Rectal smooth muscle tissue (tissue), 1 donor: ENCODE measurements around the gene MAST2.
"Not testable (repeated sequence)": the region's sequence is repeated elsewhere in the genome, so short reads cannot be mapped to it uniquely, and the experiment has no call there.

ENCODE experiments used
- H3K27ac ChIP-seq: one replicate; pipeline ENCODE4 v1.7.0; 2013; ENCODE audit warnings: low read depth, low read length, inconsistent platforms
- H3K27me3 ChIP-seq: one replicate; pipeline ENCODE4 v1.7.0; 2013; ENCODE audit warnings: low read length; ENCODE audit not compliant: control insufficient read depth, insufficient read depth
- H3K36me3 ChIP-seq: one replicate; pipeline ENCODE4 v1.7.0; 2013; ENCODE audit warnings: low read length; ENCODE audit not compliant: control insufficient read depth, insufficient read depth
- H3K4me1 ChIP-seq: one replicate; pipeline ENCODE4 v1.7.0; 2013; ENCODE audit warnings: low read length; ENCODE audit not compliant: control insufficient read depth, insufficient read depth
- H3K4me3 ChIP-seq: one replicate; pipeline ENCODE4 v1.7.0; 2013; ENCODE audit warnings: low read length
- H3K9ac ChIP-seq: one replicate; pipeline ENCODE4 v1.7.0; 2013; ENCODE audit warnings: low read length

MAST2 gene

GRCh38 chr1:45867697-45868348 is 64.4 kb downstream of the MAST2 start:
- Histone ChIP-seq H3K4me1 (peaks cover 6% of the 10 kb centered on the region), H3K36me3 (no peaks in the 10 kb centered on the region), H3K4me3 (no peak overlapping the region)

DNA sequence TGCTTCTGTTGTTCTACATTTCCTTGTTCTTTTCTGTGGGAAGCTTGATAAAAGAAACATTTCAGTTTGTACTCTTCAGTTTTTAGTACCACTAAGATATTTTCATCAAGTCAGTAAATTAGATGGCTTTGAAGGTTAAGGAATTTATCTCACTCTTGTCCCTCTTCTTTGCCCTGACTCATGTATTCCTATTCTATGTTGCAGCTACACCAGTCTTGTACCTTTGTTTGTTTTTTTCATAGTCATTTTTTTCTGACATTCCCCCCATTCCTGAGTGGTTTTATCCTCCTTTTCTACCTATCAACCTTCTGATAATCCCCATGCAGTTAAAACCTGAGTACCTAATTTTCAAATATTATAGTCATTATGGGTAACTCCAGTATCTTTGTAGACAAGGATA is 65.4 kb downstream of the MAST2 start:
- Histone ChIP-seq H3K4me3 (no peak overlapping the region), H3K9ac (no peak overlapping the region), H3K4me1 (no peaks in the 10 kb centered on the region), H3K36me3 (no peaks in the 10 kb centered on the region), H3K27me3 (no peaks in the 10 kb centered on the region), H3K27ac (no peak overlapping the region)

More at GRCh38 chr1:45867697-45868348, 64.4 kb downstream of the MAST2 start:
- no peaks in the 10 kb centered on the region for H3K27me3 ChIP-seq
- H3K27ac ChIP-seq: no peak overlapping the region
- no peak overlapping the region for H3K9ac ChIP-seq

GRCh38 chr1:45870500-45870899 is 67.1 kb downstream of the MAST2 start:
- no peak overlapping the region for H3K4me3 ChIP-seq
- H3K36me3 ChIP-seq: no peaks in the 10 kb centered on the region
- no peaks in the 10 kb centered on the region for H3K27me3 ChIP-seq
- H3K4me1 ChIP-seq: no peaks in the 10 kb centered on the region
- no peak overlapping the region for H3K27ac ChIP-seq
- no peak overlapping the region for H3K9ac ChIP-seq

- not testable (repeated sequence) for H3K4me3 ChIP-seq
These were observed 68.9 kb downstream of the MAST2 start for GRCh38 chr1:45872173-45872801.

GRCh38 chr1:45876000-45876617 is 72.7 kb downstream of the MAST2 start:
- no peaks in the 10 kb centered on the region for H3K27me3 ChIP-seq
- H3K9ac ChIP-seq: no peak overlapping the region
- H3K36me3 ChIP-seq: no peaks in the 10 kb centered on the region
- H3K27ac ChIP-seq: no peak overlapping the region
- no peaks in the 10 kb centered on the region for H3K4me1 ChIP-seq
- no peak overlapping the region for H3K4me3 ChIP-seq

More at GRCh38 chr1:45872173-45872801, 68.9 kb downstream of the MAST2 start:
- H3K4me1 ChIP-seq, H3K9ac ChIP-seq, H3K27ac ChIP-seq, H3K27me3 ChIP-seq, H3K36me3 ChIP-seq: not testable (repeated sequence)

DNA sequence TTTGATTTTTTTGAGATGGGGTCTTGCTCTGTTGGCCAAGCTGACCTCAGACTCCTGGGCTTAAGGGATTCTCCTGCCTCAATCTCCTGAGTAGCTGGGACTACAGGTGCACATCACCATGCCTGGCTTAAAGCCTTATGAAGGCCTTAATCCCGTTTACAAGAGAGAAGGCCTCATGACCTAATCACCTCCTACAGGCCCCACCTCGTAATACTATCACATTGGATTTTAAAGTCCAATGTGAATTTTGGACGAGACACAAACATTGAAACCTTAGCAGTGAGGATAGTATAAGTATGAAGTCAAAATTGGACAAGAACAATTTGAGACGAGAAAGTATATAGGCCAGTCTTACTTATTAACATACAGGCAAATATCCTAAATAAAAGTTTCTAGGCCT is 73.9 kb downstream of the MAST2 start:
- H3K27me3 ChIP-seq: no peaks in the 10 kb centered on the region
- no peak overlapping the region for H3K9ac ChIP-seq
- no peaks in the 10 kb centered on the region for H3K4me1 ChIP-seq
- H3K27ac ChIP-seq: no peak overlapping the region
- no peak overlapping the region for H3K4me3 ChIP-seq
- H3K36me3 ChIP-seq: no peaks in the 10 kb centered on the region

GRCh38 chr1:45879885-45880598 is 76.6 kb downstream of the MAST2 start:
- Histone ChIP-seq H3K27ac (no peak overlapping the region), H3K4me3 (no peak overlapping the region), H3K27me3 (no peaks in the 10 kb centered on the region), H3K4me1 (no peaks in the 10 kb centered on the region), H3K36me3 (no peaks in the 10 kb centered on the region), H3K9ac (no peak overlapping the region)

- Histone ChIP-seq H3K27ac (no peak overlapping the region), H3K27me3 (no peaks in the 10 kb centered on the region), H3K4me1 (no peaks in the 10 kb centered on the region), H3K36me3 (no peaks in the 10 kb centered on the region), H3K9ac (no peak overlapping the region), H3K4me3 (no peak overlapping the region)
These were observed 77.5 kb downstream of the MAST2 start for GRCh38 chr1:45880930-45881329.

- Histone ChIP-seq H3K4me1 (no peaks in the 10 kb centered on the region), H3K27me3 (no peaks in the 10 kb centered on the region), H3K9ac (no peak overlapping the region), H3K27ac (no peak overlapping the region), H3K36me3 (no peaks in the 10 kb centered on the region), H3K4me3 (no peak overlapping the region)
These were observed 80.2 kb downstream of the MAST2 start for GRCh38 chr1:45883658-45884057.

GRCh38 chr1:45884700-45885099 is 81.3 kb downstream of the MAST2 start:
- no peak overlapping the region for H3K27ac ChIP-seq

DNA sequence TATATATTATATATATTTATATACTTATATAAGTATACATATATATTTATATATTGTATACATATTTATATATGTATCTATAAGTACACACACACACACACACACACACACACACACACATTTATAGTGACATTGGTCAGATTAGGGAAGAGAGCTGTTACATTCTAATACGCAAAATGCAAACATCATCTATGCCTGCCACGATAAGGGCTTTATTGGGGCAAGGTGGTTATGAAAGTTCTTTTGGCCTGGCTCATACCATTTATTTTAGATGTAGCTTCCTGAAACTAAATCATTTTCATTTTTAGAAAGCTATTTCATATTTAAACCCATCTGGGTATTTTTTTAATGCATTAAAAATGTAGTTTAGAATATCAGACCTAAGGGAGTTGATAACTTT is 82.8 kb downstream of the MAST2 start:
- H3K4me1 ChIP-seq: no peaks in the 10 kb centered on the region
- H3K4me3 ChIP-seq: no peak overlapping the region
- H3K9ac ChIP-seq: no peak overlapping the region
- H3K27ac ChIP-seq: no peak overlapping the region
- no peaks in the 10 kb centered on the region for H3K36me3 ChIP-seq
- H3K27me3 ChIP-seq: no peaks in the 10 kb centered on the region

More at GRCh38 chr1:45884700-45885099, 81.3 kb downstream of the MAST2 start:
- Histone ChIP-seq H3K27me3 (no peaks in the 10 kb centered on the region), H3K4me3 (no peak overlapping the region), H3K4me1 (no peaks in the 10 kb centered on the region), H3K9ac (no peak overlapping the region), H3K36me3 (no peaks in the 10 kb centered on the region)

DNA sequence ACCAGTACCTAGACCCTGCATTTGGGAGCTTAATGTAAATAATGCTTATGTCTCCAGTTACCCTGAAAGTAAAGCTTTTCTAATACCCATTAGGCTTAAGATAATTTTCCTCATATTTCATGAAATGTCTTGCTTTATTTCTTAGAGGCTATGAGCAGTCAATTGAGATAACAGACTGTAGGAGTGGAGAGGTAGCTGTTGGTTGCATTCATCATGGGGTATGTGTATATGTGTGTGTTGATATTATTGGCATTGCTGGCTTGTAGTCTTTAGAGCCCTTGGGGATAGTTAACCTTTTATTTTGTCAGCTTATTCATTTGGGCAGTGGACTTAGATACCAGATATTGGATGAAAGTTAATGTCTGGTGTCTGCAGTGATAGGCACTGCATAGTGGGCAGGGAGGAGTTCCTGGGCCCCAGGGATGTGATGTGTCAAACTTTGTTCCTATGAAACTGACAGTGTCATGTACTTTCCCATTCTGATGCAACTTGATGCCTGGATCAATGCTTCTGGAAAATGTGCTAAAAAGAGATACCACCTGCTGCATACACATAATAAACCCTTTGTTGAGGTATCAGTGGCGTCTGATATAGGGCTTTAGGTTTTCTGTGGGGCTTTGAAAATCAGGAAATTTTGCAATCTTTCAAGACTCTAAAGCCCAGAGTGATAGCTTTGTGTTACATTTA is 83.9 kb downstream of the MAST2 start:
- Histone ChIP-seq H3K4me3 (no peak overlapping the region), H3K9ac (no peak overlapping the region), H3K27ac (no peak overlapping the region), H3K36me3 (no peaks in the 10 kb centered on the region), H3K4me1 (peaks cover 6% of the 10 kb centered on the region), H3K27me3 (no peaks in the 10 kb centered on the region)
